ENCODE data around the gene MSMO1. TPM values are rescaled to one million over a fixed set of nuclear protein-coding genes. Genes with fewer than 3 reads are reported as not detected.
A peak's percentile ranks its signal among the peaks of the same experiment; 100 is the strongest.

The MSMO1 gene
- total RNA-seq, 1 experiment from 2014 or later, result 53.9 TPM

DNA sequence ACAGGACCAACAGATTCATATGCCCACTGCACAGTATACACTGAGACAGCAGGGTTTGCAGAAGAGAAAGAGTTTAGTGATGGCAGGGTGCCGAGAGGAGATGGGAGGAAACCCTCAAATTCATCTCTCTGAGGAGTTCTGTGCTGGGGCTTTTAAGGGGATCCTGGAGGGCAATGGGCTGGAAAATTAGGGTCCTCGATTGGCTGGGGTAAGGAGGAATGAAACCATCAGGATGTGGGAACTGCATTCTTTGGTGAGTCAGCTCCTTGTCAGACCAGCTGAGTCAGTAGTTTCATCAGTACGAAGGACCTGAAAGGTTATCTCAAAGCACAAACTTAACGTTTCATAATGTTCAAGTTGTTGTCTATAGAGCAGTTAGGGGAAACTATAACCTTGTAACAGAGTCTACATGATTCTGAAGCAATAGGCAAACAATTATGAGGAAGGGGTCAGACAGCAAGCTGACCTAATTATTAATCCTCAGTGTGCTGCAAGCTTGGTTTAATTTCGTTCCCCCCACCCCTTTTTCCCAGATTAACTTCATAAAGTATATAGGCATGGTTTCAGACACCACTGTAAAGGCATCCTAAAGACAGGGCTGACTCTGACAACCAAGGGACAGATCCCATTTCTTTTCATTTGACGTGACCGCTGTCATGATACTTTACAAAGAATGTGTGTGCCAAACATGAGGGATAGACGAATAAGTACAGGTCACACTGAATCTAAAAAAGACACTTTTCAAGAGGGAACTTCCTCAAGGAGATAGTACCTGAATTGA is 1.5 kb upstream of the MSMO1 start:
- Histone ChIP-seq H3K4me3 (ENCODE audit: low read depth in 2 of 2, low read length in 2 of 2) (peak overlapping the region; percentile 81 to 94), H3K27ac (ENCODE audit: low read length) (peak overlapping the region; percentile 93), H3K36me3 (ENCODE audit: control insufficient read depth, insufficient read depth, low read length) (peaks cover 9% of the 10 kb centered on the region; the same call in 1 of the 2 replicates), H3K4me1 (ENCODE audit: control insufficient read depth, insufficient read depth, low read length) (no peaks in the 10 kb centered on the region; the same call in 1 of the 2 replicates), H3K27me3 (ENCODE audit: control insufficient read depth, insufficient read depth, low read length) (no peaks in the 10 kb centered on the region), H3K9me3 (ENCODE audit: control insufficient read depth, insufficient read depth, low read depth, low read length) (no peaks in the 10 kb centered on the region)
- POLR2A ChIA-PET, result interaction anchor here (0.6 kb wide), 1 partner anchor 33 kb away, joined by 5 read pairs; no protein-coding TSS in a partner anchor
- in situ Hi-C loops (cut with HindIII; ENCODE audit: low pct_unique_long_range_greater_than_20kb, low sequenced_read_pairs) (no loop called here), intact Hi-C loops (cut with micrococcal nuclease; ENCODE audit: unreplicated experiment) (loop anchor here (10.0 kb wide), 1 partner anchor 111 kb away; no protein-coding TSS in a partner anchor)
- ATAC-seq (no peak), DNase-seq (ENCODE audit: low read depth, low spot score) (peak; percentile 66)
- TF ChIP-seq, protein P1, sequence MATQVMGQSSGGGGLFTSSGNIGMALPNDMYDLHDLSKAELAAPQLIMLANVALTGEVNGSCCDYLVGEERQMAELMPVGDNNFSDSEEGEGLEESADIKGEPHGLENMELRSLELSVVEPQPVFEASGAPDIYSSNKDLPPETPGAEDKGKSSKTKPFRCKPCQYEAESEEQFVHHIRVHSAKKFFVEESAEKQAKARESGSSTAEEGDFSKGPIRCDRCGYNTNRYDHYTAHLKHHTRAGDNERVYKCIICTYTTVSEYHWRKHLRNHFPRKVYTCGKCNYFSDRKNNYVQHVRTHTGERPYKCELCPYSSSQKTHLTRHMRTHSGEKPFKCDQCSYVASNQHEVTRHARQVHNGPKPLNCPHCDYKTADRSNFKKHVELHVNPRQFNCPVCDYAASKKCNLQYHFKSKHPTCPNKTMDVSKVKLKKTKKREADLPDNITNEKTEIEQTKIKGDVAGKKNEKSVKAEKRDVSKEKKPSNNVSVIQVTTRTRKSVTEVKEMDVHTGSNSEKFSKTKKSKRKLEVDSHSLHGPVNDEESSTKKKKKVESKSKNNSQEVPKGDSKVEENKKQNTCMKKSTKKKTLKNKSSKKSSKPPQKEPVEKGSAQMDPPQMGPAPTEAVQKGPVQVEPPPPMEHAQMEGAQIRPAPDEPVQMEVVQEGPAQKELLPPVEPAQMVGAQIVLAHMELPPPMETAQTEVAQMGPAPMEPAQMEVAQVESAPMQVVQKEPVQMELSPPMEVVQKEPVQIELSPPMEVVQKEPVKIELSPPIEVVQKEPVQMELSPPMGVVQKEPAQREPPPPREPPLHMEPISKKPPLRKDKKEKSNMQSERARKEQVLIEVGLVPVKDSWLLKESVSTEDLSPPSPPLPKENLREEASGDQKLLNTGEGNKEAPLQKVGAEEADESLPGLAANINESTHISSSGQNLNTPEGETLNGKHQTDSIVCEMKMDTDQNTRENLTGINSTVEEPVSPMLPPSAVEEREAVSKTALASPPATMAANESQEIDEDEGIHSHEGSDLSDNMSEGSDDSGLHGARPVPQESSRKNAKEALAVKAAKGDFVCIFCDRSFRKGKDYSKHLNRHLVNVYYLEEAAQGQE (IDR thresholded peaks at IDR 0.05; ENCODE audit: insufficient read depth in 1 of 2, low read depth in 2 of 2, low read length in 1 of 2), result no peak
- TF ChIP-seq SIN3A (IDR thresholded peaks at IDR 0.05; ENCODE audit: borderline replicate concordance, insufficient read depth, low read depth, low read length) (no peak), POLR2AphosphoS5 (IDR thresholded peaks at IDR 0.05; ENCODE audit: low read depth, low read length) (no peak), TCF7L2 (IDR thresholded peaks at IDR 0.05; ENCODE audit: low read depth, low read length) (no peak), CTCF (IDR thresholded peaks at IDR 0.05) (no peak)
- CTCF ChIA-PET, result no interaction called here
- BruUV-seq (replicated peaks), result no TSS peak

DNA sequence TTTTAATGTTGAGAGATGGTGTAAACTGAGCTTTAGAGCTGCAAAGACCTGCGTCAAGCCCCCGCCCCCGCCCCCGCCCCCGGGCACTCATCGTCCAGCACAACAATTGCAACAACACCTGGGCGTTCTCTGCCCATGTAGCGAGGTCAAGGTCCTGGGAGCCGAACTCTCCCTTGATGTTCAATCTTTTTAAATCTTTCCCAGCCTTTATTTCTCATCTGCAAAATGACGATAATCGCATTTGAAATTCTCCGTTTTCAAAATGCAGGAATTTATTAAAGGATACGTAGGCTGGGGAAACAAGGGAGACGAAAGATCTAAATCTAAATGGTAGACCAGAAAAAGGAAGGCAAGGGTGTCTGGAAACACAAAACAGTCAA is 648 bp upstream of the MSMO1 start:
- peak; percentile 43; the same call in 1 of the 2 replicates for ATAC-seq
- DNase-seq (ENCODE audit: low read depth, low spot score), result no peak
- no peak for TF ChIP-seq SIN3A (IDR thresholded peaks at IDR 0.05; ENCODE audit: borderline replicate concordance, insufficient read depth, low read depth, low read length)
- TF ChIP-seq, protein P1 (IDR thresholded peaks at IDR 0.05; ENCODE audit: insufficient read depth in 1 of 2, low read depth in 2 of 2, low read length in 1 of 2), result no peak
- TF ChIP-seq TCF7L2 (IDR thresholded peaks at IDR 0.05; ENCODE audit: low read depth, low read length), result no peak
- no peak for TF ChIP-seq POLR2AphosphoS5 (IDR thresholded peaks at IDR 0.05; ENCODE audit: low read depth, low read length)
- TF ChIP-seq CTCF (IDR thresholded peaks at IDR 0.05), result no peak
- intact Hi-C loops (cut with micrococcal nuclease; ENCODE audit: unreplicated experiment) (loop anchor here (10.0 kb wide), 1 partner anchor 112 kb away; no protein-coding TSS in a partner anchor), in situ Hi-C loops (cut with HindIII; ENCODE audit: low pct_unique_long_range_greater_than_20kb, low sequenced_read_pairs) (no loop called here)
- H3K36me3 ChIP-seq (ENCODE audit: control insufficient read depth, insufficient read depth, low read length), result peaks cover 9% of the 10 kb centered on the region; the same call in 1 of the 2 replicates
- peaks cover 2% of the 10 kb centered on the region; the same call in 1 of the 2 replicates for H3K4me1 ChIP-seq (ENCODE audit: control insufficient read depth, insufficient read depth, low read length)
- H3K27ac ChIP-seq (ENCODE audit: low read length), result peak overlapping the region; percentile 93
- ChIA-PET POLR2A (no interaction called here), CTCF (no interaction called here)
- BruUV-seq (replicated peaks), result TSS peak; percentile 99
- H3K4me3 ChIP-seq (ENCODE audit: low read depth in 2 of 2, low read length in 2 of 2), result peak overlapping the region; percentile 81 to 94
- no peaks in the 10 kb centered on the region for H3K9me3 ChIP-seq (ENCODE audit: control insufficient read depth, insufficient read depth, low read depth, low read length)
- no peaks in the 10 kb centered on the region for H3K27me3 ChIP-seq (ENCODE audit: control insufficient read depth, insufficient read depth, low read length)
